ENCODE measurements around the gene CDH19. TPM values are rescaled to one million over a fixed set of nuclear protein-coding genes. Genes with fewer than 3 reads are reported as not detected.
"Not testable (repeated sequence)": the region's sequence is repeated elsewhere in the genome, so short reads cannot be mapped to it uniquely, and the experiment has no call there.

CDH19 gene
- total and polyA plus RNA-seq, 3 experiments from 2014 or later, result not detected

DNA sequence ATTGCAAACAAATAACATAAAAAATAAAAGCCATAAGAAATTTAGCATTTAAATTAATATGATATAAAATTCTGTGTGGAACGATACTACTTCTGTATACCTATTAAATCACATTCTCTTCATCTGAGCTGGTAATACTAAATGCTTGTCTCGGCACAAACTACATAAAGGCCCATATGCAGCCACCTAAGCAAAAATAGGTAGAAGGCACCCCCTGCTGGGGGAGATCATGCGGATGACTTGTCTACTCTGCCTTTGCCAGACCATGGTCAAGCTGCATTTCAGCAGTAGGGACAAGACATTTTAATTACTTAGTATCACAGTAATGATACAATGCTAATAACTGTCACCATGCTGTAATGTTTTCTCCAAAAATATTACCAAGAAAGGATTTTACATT is 108.0 kb downstream of the CDH19 start:
- Histone ChIP-seq H3K27me3 (ENCODE audit: insufficient read depth, low read length, poor library complexity, severe bottlenecking) (no peaks in the 10 kb centered on the region), H3K4me3 (ENCODE audit: low read length) (no peak overlapping the region), H3K4me1 (ENCODE audit: insufficient read depth, low read length) (no peaks in the 10 kb centered on the region), H3K36me3 (ENCODE audit: insufficient read depth, low read length) (no peaks in the 10 kb centered on the region), H3K27ac (ENCODE audit: low read depth, low read length) (no peak overlapping the region), H3K9me3 (ENCODE audit: low read length) (no peaks in the 10 kb centered on the region)
- Mint-ChIP-seq H3K9me3 (peaks cover 0 to 27% (median 2%) of the 10 kb centered on the region in 5 donors), H3K27me3 (no peaks in the 10 kb centered on the region), H3K27ac (no peak overlapping the region), H3K4me1 (no peaks in the 10 kb centered on the region), H3K4me3 (no peak overlapping the region), H3K36me3 (no peaks in the 10 kb centered on the region)
- no peak for DNase-seq
- ChIA-PET POLR2A (no interaction called here), CTCF (no interaction called here)

- H3K27ac ChIP-seq (ENCODE audit: low read depth, low read length), result no peak overlapping the region
- H3K4me3 ChIP-seq (ENCODE audit: low read length), result no peak overlapping the region
- Mint-ChIP-seq H3K36me3 (no peaks in the 10 kb centered on the region), H3K9me3 (peaks cover 5 to 24% (median 8%) of the 10 kb centered on the region in 5 donors), H3K27me3 (no peaks in the 10 kb centered on the region), H3K4me1 (no peaks in the 10 kb centered on the region), H3K4me3 (no peak overlapping the region), H3K27ac (no peak overlapping the region)
- H3K27me3 ChIP-seq (ENCODE audit: insufficient read depth, low read length, poor library complexity, severe bottlenecking), result no peaks in the 10 kb centered on the region
- H3K4me1 ChIP-seq (ENCODE audit: insufficient read depth, low read length), result no peaks in the 10 kb centered on the region
- CTCF ChIA-PET, result no interaction called here
- no peak for DNase-seq
- POLR2A ChIA-PET, result no interaction called here
- no peaks in the 10 kb centered on the region for H3K9me3 ChIP-seq (ENCODE audit: low read length)
- no peaks in the 10 kb centered on the region for H3K36me3 ChIP-seq (ENCODE audit: insufficient read depth, low read length)
These were observed 130.0 kb downstream of the CDH19 start for GRCh38 chr18:66473882-66474281.

DNA sequence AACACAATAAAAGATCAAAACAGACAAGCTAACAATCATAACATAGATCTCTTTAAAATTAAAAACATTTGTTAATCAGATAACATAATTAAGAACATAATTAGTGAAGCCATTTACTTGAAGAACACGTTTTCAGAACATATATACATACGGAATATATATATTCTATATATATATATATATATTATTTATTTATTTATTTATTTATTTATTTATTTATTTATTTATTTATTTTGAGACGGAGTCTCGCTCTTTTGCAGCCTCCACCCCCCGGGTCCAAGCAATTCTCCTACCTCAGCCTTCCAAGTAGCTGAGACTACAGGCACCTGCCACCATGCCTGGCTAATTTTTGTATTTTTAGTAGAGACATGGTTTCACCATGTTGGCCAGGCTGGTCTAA is 137.7 kb downstream of the CDH19 start:
- H3K36me3 Mint-ChIP-seq; H3K9me3 ChIP-seq (ENCODE audit: low read length); H3K4me3 ChIP-seq (ENCODE audit: low read length); H3K4me3 Mint-ChIP-seq; H3K27me3 Mint-ChIP-seq; H3K27ac ChIP-seq (ENCODE audit: low read depth, low read length); H3K36me3 ChIP-seq (ENCODE audit: insufficient read depth, low read length); H3K27me3 ChIP-seq (ENCODE audit: insufficient read depth, low read length, poor library complexity, severe bottlenecking); H3K27ac Mint-ChIP-seq; H3K4me1 Mint-ChIP-seq; POLR2A ChIA-PET; DNase-seq; CTCF ChIA-PET; H3K4me1 ChIP-seq (ENCODE audit: insufficient read depth, low read length): not testable (repeated sequence)
- peaks cover 7 to 19% (median 10%) of the 10 kb centered on the region in 5 donors for H3K9me3 Mint-ChIP-seq

- no peaks in the 10 kb centered on the region for H3K27me3 Mint-ChIP-seq
These were observed 142.5 kb downstream of the CDH19 start for GRCh38 chr18:66461344-66461743.

GRCh38 chr18:66457245-66457644 is 146.6 kb downstream of the CDH19 start:
- no peak for DNase-seq
- no peak overlapping the region for H3K4me3 ChIP-seq (ENCODE audit: low read length)
- Mint-ChIP-seq H3K36me3 (no peaks in the 10 kb centered on the region), H3K27ac (no peak overlapping the region), H3K27me3 (no peaks in the 10 kb centered on the region), H3K4me1 (no peaks in the 10 kb centered on the region), H3K9me3 (peaks cover 2 to 45% (median 11%) of the 10 kb centered on the region in 5 donors), H3K4me3 (no peak overlapping the region)
- H3K27me3 ChIP-seq (ENCODE audit: insufficient read depth, low read length, poor library complexity, severe bottlenecking), result no peaks in the 10 kb centered on the region
- no peaks in the 10 kb centered on the region for H3K9me3 ChIP-seq (ENCODE audit: low read length)
- H3K4me1 ChIP-seq (ENCODE audit: insufficient read depth, low read length), result no peaks in the 10 kb centered on the region
- H3K27ac ChIP-seq (ENCODE audit: low read depth, low read length), result no peak overlapping the region
- POLR2A ChIA-PET, result no interaction called here
- CTCF ChIA-PET, result no interaction called here
- no peaks in the 10 kb centered on the region for H3K36me3 ChIP-seq (ENCODE audit: insufficient read depth, low read length)

More at GRCh38 chr18:66461344-66461743, 142.5 kb downstream of the CDH19 start:
- Histone ChIP-seq H3K27me3 (ENCODE audit: insufficient read depth, low read length, poor library complexity, severe bottlenecking) (no peaks in the 10 kb centered on the region), H3K4me3 (ENCODE audit: low read length) (no peak overlapping the region), H3K9me3 (ENCODE audit: low read length) (no peaks in the 10 kb centered on the region), H3K27ac (ENCODE audit: low read depth, low read length) (no peak overlapping the region), H3K4me1 (ENCODE audit: insufficient read depth, low read length) (no peaks in the 10 kb centered on the region), H3K36me3 (ENCODE audit: insufficient read depth, low read length) (no peaks in the 10 kb centered on the region)
- Mint-ChIP-seq H3K27ac (no peak overlapping the region), H3K4me1 (no peaks in the 10 kb centered on the region), H3K36me3 (no peaks in the 10 kb centered on the region), H3K9me3 (peaks cover 3 to 39% (median 10%) of the 10 kb centered on the region in 5 donors), H3K4me3 (no peak overlapping the region)
- ChIA-PET POLR2A (no interaction called here), CTCF (no interaction called here)
- no peak for DNase-seq

Measured in CD8-positive, alpha-beta memory T cell (primary cell).